Choroid plexus epithelial cell (primary cell): ENCODE measurements around the gene CBX5.

ENCODE experiments used
- DNase-seq: peaks from one replicate; pipeline ENCODE4 v3.0.0-alpha.2; 2010; ENCODE audit warnings: low read depth
- H3K4me3 ChIP-seq: 2 replicates; pipeline ENCODE4 v1.5.1; 2011; ENCODE audit warnings: low read depth, mild to moderate bottlenecking, control low read depth, low read length, moderate library complexity
- TF ChIP-seq, protein P1 (sequence below): conservative IDR thresholded peaks from 2 replicates; pipeline ENCODE4 v1.5.1; 2011; ENCODE audit warnings: low read depth, mild to moderate bottlenecking, control low read depth, inconsistent platforms, low read length, moderate library complexity

Gene CBX5

DNA sequence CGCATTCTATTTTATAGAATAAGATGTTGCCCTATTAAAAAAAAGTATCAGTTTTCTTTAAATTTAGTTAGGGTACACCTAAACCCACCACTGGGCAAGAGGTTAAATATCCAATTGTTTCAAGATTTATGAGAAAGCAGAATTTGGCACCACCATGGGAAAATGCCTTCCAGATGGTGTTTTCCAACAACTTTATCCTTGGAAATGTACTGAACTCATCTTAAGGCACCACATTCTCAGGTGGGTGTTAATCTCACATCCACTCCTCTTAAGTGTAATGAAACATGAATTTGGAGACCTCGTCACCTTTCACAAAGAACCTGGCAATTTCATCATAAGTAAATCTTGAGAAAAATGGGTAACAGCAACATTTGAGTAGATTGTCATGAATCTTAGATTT, 13.1 kb downstream of the CBX5 start:
- TF ChIP-seq, protein P1, sequence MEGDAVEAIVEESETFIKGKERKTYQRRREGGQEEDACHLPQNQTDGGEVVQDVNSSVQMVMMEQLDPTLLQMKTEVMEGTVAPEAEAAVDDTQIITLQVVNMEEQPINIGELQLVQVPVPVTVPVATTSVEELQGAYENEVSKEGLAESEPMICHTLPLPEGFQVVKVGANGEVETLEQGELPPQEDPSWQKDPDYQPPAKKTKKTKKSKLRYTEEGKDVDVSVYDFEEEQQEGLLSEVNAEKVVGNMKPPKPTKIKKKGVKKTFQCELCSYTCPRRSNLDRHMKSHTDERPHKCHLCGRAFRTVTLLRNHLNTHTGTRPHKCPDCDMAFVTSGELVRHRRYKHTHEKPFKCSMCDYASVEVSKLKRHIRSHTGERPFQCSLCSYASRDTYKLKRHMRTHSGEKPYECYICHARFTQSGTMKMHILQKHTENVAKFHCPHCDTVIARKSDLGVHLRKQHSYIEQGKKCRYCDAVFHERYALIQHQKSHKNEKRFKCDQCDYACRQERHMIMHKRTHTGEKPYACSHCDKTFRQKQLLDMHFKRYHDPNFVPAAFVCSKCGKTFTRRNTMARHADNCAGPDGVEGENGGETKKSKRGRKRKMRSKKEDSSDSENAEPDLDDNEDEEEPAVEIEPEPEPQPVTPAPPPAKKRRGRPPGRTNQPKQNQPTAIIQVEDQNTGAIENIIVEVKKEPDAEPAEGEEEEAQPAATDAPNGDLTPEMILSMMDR: no peak
- no peak overlapping the region for H3K4me3 ChIP-seq
- no peak for DNase-seq

DNA sequence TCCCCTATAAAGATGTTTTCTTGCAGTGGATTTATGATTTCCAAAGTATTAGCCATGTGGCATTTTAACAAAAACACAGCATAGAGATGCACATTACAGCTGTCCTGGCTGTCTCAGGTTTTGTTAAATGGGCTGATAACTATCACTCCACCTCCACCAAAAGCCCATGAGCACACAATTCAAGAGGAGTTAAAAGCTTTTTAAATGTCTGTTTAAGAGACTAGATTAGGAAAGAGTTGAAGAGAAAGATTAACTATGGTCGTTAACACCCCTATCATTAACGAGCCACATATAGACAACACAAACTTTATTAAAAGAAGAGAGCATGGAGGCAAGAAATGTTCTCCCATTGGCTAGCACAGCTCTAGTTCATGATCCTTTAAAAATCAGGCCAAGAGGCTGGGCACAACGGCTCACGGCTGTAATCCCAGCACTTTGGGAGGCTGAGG, 14.5 kb downstream of the CBX5 start:
- no peak overlapping the region for H3K4me3 ChIP-seq
- TF ChIP-seq, protein P1: no peak
- DNase-seq: no peak

DNA sequence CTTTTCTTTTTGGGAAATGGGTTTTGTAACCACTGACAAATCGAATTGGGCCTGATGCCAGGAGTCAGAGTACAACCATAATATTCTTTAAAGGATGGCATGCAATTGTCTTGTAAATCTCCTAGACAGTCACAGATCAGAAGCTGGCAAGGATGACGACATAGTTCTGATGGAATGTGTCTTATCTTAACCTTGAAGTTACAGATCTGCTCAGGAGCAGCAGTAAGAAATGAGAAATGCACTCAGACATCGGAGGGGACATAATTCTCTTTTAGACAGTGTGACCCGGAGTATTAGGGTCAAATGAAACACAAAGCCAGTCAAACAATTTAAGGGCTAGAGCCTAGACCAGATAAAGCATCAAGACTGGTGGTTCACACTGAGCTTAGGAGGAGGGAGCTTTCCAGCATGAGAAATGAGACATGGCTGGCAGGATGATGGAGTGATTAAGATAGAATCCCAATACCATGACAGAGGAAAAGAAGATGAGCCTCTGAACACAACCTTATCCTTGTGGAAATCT, 17.5 kb downstream of the CBX5 start:
- H3K4me3 ChIP-seq: peak overlapping the region; percentile 20
- DNase-seq: peak; percentile 64
- TF ChIP-seq, protein P1: no peak

DNA sequence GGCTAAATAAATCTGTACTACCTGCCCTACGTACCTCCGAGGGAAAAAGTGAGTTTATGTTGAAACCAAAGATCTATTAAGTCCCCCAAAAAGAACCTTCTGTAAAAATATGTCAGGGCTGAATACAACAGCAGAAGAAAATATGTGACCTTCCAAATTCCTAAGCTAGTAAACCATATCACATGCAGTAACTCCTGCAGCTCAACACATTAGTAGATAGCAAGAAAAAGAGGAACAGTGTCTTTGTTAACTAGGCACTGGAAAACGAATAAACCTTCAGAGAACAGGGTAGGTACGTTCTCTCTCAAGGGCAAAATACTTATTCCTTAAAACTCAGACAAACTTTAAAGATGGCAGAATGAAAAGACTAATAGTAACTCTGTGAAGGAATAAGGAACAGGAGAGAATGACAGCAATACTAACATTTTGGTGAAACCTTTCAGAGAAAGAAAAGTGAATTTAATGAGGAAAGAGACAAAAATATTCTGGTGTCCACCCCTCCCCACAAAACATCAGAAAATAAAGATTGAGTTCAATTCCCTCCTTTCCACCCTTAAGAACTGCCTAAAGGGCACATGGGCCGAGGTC, 18.0 kb downstream of the CBX5 start:
- TF ChIP-seq, protein P1: no peak
- peak; percentile 77 for DNase-seq
- peak overlapping the region; percentile 20 for H3K4me3 ChIP-seq

DNA sequence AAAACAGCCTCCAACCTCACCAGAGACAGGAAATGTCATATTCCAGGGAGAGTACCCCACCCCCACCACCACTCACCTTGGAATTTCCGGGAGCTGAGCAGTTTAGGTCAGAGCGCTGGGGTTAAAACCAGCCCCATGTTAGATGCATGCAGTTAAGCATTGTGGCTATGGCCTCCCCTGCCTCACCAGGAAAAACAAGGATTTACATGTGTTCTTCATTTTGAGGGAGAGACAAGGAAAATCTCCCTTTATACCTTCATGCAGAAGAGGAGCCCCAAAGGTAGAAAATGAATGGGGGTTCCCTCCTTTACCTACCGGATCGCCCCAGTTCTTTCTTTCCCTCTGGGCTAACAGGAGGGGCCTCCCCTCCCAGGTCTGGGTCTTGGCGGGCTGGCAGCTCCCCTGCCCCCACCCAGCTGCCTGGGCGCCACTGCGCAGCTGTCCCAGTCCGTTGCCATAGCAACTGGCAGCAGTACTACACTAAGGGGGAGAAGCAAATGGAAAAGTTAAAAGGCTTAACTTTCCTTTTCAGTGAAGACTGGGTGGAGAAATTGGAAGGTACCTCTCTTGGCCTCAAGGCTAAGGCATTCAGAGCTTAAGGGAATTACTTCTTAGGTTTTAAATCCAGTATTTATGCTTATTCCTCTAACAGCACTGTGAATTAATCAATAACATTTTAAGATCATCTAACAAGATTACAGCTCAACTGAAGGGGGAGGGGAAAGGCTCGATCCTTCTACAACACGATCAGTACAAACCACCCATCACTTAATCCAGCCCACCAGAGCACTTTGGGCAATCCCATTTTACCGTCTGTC, 20.5 kb downstream of the CBX5 start:
- DNase-seq: peak; percentile 93

DNA sequence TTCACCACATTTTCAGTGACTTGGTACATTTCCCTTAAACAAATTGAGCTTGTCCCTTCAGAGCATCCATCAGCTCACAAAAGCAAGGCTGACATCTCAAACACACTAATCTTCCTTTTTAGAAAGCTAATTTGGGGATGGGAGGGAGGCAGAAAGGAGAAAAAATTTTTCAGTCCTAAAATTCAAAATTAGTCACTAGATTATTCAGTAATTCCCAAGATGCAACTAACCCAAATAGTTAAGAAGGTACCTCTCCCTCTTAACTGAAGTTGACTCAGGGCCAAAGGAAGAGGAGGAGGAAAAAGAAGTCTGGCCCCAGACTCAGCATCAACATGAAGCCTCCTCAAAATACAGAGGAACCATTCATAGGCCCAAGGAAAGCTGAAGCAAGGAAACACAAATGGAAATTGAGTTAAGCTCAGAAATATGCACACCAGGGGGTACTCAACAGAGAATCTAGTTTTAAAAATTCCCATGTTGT, 21.7 kb downstream of the CBX5 start:
- TF ChIP-seq, protein P1: no peak
- peak; percentile 75 for DNase-seq
- no peak overlapping the region for H3K4me3 ChIP-seq

More for the DNA sequence above, 20.5 kb downstream of the CBX5 start:
- TF ChIP-seq, protein P1: no peak
- H3K4me3 ChIP-seq: peak overlapping the region; percentile 54
